CD4-positive, alpha-beta T cell treated with Interleukin-10 for 1 hour (primary cell): ENCODE measurements around the gene UHRF1.

Experiments
- DNase-seq: peaks from one replicate; pipeline ENCODE4 v3.0.0-alpha.2; 2020

The UHRF1 gene

DNA sequence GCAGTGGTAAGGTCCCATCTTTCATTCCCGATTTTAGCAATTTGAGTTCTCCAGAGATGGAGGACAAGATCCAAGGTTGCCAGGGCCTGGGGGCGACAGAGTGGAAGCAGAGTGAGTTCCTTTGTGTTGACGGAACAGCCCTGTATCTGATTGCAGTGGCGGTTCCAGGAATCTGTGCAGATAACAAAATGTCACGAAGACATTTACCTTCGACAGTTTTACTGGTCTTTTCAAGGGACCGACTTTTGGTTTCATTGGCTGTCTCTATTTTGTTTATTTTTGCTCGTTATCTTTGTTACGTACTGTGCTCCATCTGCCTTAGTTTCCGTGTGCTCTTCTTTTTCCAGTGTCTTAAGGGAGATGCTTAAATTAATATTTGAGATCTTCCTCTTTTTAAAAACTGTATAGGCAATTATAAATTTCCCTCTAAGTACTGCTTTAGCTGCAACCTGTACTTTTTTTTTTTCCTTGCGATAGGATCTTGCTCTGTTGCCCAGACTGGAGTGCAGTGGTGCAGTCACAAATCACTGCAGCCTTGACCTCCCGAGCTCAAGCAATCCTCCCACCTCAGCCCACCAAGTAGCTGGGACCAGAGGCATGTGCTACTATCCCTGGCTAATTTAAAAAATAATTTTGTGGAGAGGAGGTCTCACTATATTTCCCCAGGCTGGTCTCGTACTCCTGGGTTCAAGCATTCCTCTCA lies 82.8 kb downstream of the UHRF1 start:
- DNase-seq = no peak

DNA sequence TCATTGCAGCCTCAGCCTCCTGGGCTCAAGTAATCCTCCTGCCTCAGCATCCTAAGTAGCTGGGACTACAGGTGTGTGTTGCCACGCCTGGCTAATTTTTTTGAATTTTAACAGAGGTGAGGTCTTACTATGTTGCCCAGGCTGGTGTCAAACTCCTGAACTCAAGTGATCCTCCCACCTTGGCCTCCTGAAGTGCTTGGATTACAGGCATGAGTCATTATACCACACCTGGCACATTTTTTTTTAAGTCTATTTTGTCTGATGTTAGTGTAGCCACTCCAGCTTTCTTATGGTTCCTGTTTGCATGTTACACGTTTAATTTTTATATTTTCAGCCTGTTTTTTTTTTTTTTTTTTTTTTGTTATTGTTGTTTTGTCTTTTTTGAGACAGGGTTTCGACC lies 84.4 kb downstream of the UHRF1 start:
- no peak for DNase-seq

DNA sequence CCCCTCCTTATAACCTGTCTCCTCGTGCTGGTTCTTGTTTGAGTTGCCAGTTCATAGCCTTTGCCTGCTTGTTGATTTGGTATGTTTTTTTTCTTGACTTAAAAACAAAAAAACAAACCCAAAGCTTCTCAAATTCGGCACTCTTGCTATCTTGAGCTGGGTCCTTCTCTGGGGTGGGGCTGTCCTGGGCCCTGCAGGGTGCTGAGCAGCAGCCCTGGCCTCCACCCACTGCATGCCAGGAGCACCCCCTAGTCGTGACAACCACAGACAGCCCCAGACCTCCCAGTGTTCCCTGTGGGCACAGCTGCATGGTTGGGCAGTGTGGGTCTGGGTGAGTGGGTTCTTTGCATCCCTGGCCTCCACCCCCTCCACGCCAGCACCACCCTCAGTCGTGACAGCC lies 87.4 kb downstream of the UHRF1 start:
- DNase-seq = no peak

GRCh38 chr19:4997297-4997696 lies 88.0 kb downstream of the UHRF1 start:
- DNase-seq = no peak

GRCh38 chr19:5000120-5000611 lies 90.9 kb downstream of the UHRF1 start:
- no peak for DNase-seq

GRCh38 chr19:5001615-5002014 lies 92.3 kb downstream of the UHRF1 start:
- peak; percentile 36 for DNase-seq

DNA sequence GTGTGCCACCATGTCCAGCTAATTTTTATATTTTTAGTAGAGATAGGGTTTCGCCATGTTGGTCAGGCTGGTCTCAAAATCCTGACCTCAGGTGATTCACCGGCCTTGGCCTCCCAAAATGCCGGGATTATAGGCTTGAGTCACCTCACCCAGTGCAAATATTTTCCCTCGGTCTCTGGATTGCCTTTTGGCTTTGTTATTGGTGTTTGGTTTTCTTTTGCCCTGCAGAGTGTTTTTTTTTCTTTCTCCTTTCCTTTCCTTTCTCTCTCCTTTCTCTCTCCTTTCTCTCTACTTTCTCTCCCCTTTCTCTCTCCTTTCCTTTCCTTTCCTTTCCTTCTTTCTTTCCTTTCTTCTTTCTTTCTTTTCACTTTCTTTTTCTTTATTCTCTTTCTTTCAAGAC lies 92.8 kb downstream of the UHRF1 start:
- no peak for DNase-seq

DNA sequence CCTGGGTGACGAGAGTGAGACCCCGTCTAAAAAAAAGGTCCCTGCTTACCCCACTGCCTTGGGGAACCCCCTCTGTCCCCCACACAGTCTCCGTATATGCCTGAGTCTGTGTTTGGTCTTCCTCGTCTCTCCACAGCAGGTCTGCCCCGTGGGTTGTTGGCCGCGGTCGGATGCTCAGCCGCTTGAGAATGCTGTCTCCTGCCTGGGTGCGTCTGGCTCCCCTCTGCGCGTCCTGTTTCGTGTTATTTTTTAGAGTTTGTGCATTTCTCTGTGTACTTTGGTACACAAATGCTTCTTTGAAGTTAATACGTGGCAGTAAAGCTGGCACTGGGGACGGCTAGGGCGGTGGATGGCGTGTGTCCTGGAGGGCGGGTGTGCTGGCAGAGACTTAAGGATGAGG lies 94.5 kb downstream of the UHRF1 start:
- DNase-seq = no peak

DNA sequence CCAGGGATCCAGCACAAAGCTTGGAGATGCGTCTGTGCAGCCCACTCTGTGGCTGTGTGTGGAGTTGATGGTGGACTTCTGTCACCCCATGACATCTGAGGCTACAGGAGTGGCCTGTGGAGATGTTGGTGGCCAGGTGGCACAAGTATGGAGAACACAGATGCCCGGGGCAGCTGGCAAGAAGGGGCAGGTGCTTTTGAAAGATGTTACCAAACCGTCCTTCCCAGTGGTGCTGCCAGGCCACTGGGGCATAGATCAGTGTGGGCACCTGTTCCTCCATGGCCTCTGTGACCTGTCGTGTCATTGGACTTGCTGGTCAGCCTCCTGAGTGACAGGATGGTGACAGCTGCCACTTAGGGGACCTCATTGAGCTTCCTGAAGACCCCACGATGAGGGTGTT lies 95.8 kb downstream of the UHRF1 start:
- DNase-seq = no peak

DNA sequence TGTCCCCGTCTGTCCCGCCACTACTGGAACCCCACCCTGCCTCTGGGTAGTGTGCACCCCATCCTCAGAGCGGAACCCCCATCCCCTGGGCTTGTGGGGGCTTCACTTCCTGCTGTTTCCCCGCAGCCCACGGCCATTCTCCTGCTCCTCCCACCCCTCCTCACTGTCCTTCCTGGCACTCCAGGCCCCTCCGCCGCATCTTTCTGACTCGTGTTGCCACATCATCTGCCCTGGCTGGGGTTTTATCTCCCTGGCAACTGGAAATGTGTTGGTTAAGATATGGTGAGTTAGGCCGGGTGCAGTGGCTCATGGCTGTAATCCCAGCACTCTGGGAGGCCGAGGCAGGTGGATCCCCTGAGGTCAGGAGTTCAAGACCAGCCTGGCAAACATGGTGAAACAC lies 96.9 kb downstream of the UHRF1 start:
- no peak for DNase-seq

DNA sequence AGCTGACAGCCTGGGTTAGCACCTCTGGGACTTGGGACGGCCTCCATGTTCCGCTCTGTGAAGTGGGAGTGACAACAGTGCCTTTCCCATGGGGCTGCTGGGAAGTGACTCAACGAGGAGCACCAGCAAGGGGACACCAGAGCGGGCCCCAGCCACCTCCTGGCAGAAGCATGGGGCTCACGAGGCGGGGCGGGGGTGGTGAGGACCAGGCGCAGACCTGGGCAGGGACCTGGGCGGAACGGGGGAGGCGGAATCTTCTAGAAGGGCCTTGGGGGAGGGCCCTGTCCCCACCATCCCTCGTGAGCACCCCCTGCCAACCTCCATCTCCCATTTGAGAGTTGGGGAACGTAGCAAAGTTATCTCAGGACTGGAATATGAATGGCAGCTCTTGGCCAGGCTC lies 97.5 kb downstream of the UHRF1 start:
- no peak for DNase-seq
